ENCODE data around the gene OSM. TPM values are rescaled to one million over a fixed set of nuclear protein-coding genes. Genes with fewer than 3 reads are reported as not detected.
A peak's percentile ranks its signal among the peaks of the same experiment; 100 is the strongest.

The OSM gene
- total RNA-seq, 1 experiment from 2014 or later: not detected

DNA sequence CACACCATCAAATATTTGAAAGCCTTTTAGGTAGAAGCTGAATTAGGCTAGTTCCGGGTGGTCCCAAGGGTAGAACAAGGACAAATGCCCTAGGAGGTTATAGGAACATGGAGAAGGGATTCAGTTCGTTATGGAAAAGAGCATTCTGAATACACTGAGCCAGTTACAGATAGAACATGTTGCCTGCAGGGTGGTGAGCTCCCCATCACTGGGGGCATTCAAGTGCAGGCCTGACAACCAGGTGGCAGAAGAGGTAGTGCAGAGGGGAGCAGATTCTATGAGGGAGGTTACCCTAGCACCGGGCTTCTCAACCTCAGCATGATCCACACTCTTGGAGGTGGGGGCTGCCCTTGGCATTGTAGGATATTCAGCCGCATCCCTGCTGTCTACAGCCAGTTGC lies 44.3 kb downstream of the OSM start:
- RAD21 ChIA-PET (ENCODE audit: low non-redundant PET in 1 of 2, low total read pairs in 2 of 2, uncharacterized antibody in 2 of 2, unreplicated experiment in 2 of 2): interaction anchor here in 1 of 2 experiments (0.6 kb wide), 1 partner anchor 112 kb away, joined by 3 read pairs; no protein-coding TSS in a partner anchor
- POLR2A ChIA-PET: interaction anchor here (6.3 kb wide), 1 partner anchor 11 kb away, joined by 43 read pairs; no protein-coding TSS in a partner anchor
- peaks cover 41 to 90% of the 10 kb centered on the region in 2 experiments for H3K4me1 ChIP-seq (ENCODE audit: control insufficient read depth in 1 of 2, insufficient read depth in 2 of 2, low read length in 2 of 2)

DNA sequence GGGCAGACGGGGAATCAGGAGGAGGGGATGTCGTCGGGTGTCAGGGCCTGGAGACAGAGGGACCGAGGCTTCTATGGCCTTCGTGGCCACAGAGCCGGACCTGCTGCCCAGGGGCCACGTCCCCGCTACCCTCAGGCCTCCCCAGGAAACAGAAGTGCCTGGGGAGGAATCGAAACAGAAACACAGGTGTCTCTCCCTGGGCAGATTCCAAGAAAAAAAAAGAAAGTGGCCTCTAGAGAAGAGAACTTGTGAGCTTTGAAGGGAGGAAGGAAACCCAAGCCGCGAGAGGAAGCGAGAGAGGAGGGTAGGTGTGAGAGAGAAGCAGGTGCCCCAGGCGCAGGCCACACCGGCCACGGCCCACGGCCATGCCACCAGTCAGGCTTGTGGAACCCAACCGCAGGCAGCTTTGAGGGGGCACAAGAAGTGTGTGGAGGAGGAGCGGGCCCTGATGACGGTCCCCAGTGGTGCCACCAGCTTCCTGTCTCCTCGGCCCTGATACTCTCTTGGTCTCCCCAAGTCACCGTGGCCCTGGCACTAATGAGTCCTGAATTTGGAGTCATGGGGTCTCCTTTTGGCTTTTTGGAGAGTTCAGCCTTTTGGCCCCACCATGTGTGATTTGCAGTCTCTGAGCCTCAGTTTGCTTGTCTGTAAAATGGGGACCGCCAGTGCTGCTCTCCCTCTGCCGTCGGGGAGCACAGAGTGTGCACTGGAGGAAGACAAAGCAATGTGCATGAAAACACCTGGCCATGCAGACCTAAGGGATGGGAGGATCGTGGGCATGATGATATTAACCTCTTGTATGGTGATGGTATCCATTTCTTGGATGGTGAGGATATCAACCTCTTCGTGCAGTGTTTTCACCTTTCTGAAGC lies 45.3 kb downstream of the OSM start:
- H3K9ac ChIP-seq (ENCODE audit: low read length): peak overlapping the region; percentile 17; the same call in 1 of the 2 replicates
- no peak overlapping the region; the same call in 1 of the 2 replicates for H3K27ac ChIP-seq (ENCODE audit: low read depth, low read length)
- H3K27me3 ChIP-seq (ENCODE audit: insufficient read depth, low read length): no peaks in the 10 kb centered on the region
- POLR2A ChIA-PET: interaction anchor here (6.3 kb wide), 1 partner anchor 10 kb away, joined by 43 read pairs; no protein-coding TSS in a partner anchor
- intact Hi-C loops (cut with micrococcal nuclease): no loop called here
- no TSS peak for BruUV-seq (replicated peaks)
- RAD21 ChIA-PET (ENCODE audit: low non-redundant PET in 1 of 2, low total read pairs in 2 of 2, uncharacterized antibody in 2 of 2, unreplicated experiment in 2 of 2): no interaction called here
- H3K4me2 ChIP-seq (ENCODE audit: low read length): peak overlapping the region; percentile 5; the same call in 1 of the 2 replicates
- H3K36me3 ChIP-seq (ENCODE audit: control insufficient read depth in 1 of 2, insufficient read depth in 2 of 2, low read length in 2 of 2): no peaks in the 10 kb centered on the region
- ATAC-seq: no peak
- TF ChIP-seq, protein P1, sequence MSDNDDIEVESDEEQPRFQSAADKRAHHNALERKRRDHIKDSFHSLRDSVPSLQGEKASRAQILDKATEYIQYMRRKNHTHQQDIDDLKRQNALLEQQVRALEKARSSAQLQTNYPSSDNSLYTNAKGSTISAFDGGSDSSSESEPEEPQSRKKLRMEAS (IDR thresholded peaks at IDR 0.05): peak; percentile 3; the same call in 1 of the 2 replicates
- TF ChIP-seq EGR1 (IDR thresholded peaks at IDR 0.05; ENCODE audit: low read depth) (no peak), JUND (IDR thresholded peaks at IDR 0.05) (no peak), RAD21 (IDR thresholded peaks at IDR 0.05; ENCODE audit: low read depth) (no peak)
- TF ChIP-seq, protein P2, sequence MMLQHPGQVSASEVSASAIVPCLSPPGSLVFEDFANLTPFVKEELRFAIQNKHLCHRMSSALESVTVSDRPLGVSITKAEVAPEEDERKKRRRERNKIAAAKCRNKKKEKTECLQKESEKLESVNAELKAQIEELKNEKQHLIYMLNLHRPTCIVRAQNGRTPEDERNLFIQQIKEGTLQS (IDR thresholded peaks at IDR 0.05): no peak
- no peaks in the 10 kb centered on the region for H3K79me2 ChIP-seq (ENCODE audit: insufficient read depth, low read length)
- H4K20me1 ChIP-seq (ENCODE audit: insufficient read depth): no peaks in the 10 kb centered on the region
- DNase-seq (ENCODE audit: low read depth, low spot score): no peak
- no peaks in the 10 kb centered on the region for H3K9me2 ChIP-seq (ENCODE audit: insufficient read depth)
- H2AFZ ChIP-seq (ENCODE audit: low read depth, low read length, poor library complexity, severe bottlenecking): no peak overlapping the region
- peaks cover 40 to 83% of the 10 kb centered on the region in 2 experiments for H3K4me1 ChIP-seq (ENCODE audit: control insufficient read depth in 1 of 2, insufficient read depth in 2 of 2, low read length in 2 of 2)
- CTCF ChIA-PET: no interaction called here
- H3K9me3 ChIP-seq (ENCODE audit: control insufficient read depth in 1 of 2, insufficient read depth in 1 of 2, low read depth in 1 of 2, low read length in 2 of 2): no peaks in the 10 kb centered on the region; a peak in 1 of 4 replicates
- no peak overlapping the region for H3K4me3 ChIP-seq (replicated peaks in 1 of 2; ENCODE audit: low read depth in 1 of 2, low read length in 2 of 2)

More for the DNA sequence above, 44.3 kb downstream of the OSM start:
- Histone ChIP-seq H3K36me3 (ENCODE audit: control insufficient read depth in 1 of 2, insufficient read depth in 2 of 2, low read length in 2 of 2) (no peaks in the 10 kb centered on the region), H3K9me2 (ENCODE audit: insufficient read depth) (no peaks in the 10 kb centered on the region), H3K4me3 (replicated peaks in 1 of 2; ENCODE audit: low read depth in 1 of 2, low read length in 2 of 2) (no peak overlapping the region), H4K20me1 (ENCODE audit: insufficient read depth) (no peaks in the 10 kb centered on the region), H3K27me3 (ENCODE audit: insufficient read depth, low read length) (no peaks in the 10 kb centered on the region), H3K9ac (ENCODE audit: low read length) (no peak overlapping the region), H3K27ac (ENCODE audit: low read depth, low read length) (peak overlapping the region; percentile 92; the same call in 1 of the 2 replicates), H2AFZ (ENCODE audit: low read depth, low read length, poor library complexity, severe bottlenecking) (no peak overlapping the region), H3K79me2 (ENCODE audit: insufficient read depth, low read length) (no peaks in the 10 kb centered on the region), H3K4me2 (ENCODE audit: low read length) (no peak overlapping the region), H3K9me3 (ENCODE audit: control insufficient read depth in 1 of 2, insufficient read depth in 1 of 2, low read depth in 1 of 2, low read length in 2 of 2) (no peaks in the 10 kb centered on the region; a peak in 1 of 4 replicates)
- intact Hi-C loops (cut with micrococcal nuclease): no loop called here
- no TSS peak for BruUV-seq (replicated peaks)
- DNase-seq (ENCODE audit: low read depth, low spot score): no peak
- ATAC-seq: no peak
- CTCF ChIA-PET: no interaction called here
- TF ChIP-seq ELF1 (IDR thresholded peaks at IDR 0.05; ENCODE audit: borderline replicate concordance, low read depth) (no peak), SP1 (IDR thresholded peaks at IDR 0.05; ENCODE audit: low read depth) (no peak)

Data from HCT116 (cell line).